Kidney epithelial cell (primary cell): ENCODE results near the gene CDK12. TPM values are rescaled to one million over a fixed set of nuclear protein-coding genes. Genes with fewer than 3 reads are reported as not detected.

Experiments used
- DNase-seq: peaks from one replicate; pipeline ENCODE4 v3.0.0-alpha.2; 2010; ENCODE audit warnings: low read depth
- H3K27me3 ChIP-seq: 2 replicates; pipeline ENCODE4 v1.6.0; 2011; ENCODE audit warnings: low read length; ENCODE audit not compliant: control insufficient read depth, insufficient read depth
- H3K36me3 ChIP-seq: 2 replicates; pipeline ENCODE4 v1.5.1; 2011; ENCODE audit warnings: low read length; ENCODE audit not compliant: control insufficient read depth, insufficient read depth
- H3K4me3 ChIP-seq: 2 replicates; pipeline ENCODE4 v1.5.1; 2011; ENCODE audit warnings: low read depth, mild to moderate bottlenecking, control low read depth, low read length
- total RNA-seq: library from RNA; depleted of rRNA; stranded (reverse); fragments of >200 nt; gene quantifications from 2 replicates; pipeline ENCODE4 v1.2.3, GENCODE V29; 2015
- TF ChIP-seq, protein P1 (sequence below): IDR thresholded peaks from 2 replicates; pipeline ENCODE4 v1.5.1; 2011; ENCODE audit warnings: mild to moderate bottlenecking, moderate library complexity, low read length, control low read depth, inconsistent platforms; ENCODE audit not compliant: insufficient read depth, poor library complexity, severe bottlenecking

CDK12 gene
- total RNA-seq, 1 donor from 2014 or later = 34.2 TPM

DNA sequence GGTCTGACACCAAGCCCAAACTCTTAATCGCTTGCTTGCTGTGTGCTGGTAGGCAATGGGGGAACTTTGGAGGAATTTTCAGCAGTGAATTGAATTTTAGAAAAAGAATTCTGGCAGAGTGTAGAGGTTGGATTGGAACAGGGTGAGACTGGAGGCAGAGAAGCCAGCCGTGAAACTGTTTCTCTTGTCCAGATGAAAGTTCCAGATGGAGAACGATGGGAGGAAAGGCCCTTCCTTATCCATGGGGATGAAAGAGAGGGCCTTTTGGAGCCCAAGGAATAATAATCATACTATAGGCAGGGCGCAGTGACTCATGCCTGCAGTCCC is 120.4 kb downstream of the CDK12 start:
- TF ChIP-seq, protein P1, sequence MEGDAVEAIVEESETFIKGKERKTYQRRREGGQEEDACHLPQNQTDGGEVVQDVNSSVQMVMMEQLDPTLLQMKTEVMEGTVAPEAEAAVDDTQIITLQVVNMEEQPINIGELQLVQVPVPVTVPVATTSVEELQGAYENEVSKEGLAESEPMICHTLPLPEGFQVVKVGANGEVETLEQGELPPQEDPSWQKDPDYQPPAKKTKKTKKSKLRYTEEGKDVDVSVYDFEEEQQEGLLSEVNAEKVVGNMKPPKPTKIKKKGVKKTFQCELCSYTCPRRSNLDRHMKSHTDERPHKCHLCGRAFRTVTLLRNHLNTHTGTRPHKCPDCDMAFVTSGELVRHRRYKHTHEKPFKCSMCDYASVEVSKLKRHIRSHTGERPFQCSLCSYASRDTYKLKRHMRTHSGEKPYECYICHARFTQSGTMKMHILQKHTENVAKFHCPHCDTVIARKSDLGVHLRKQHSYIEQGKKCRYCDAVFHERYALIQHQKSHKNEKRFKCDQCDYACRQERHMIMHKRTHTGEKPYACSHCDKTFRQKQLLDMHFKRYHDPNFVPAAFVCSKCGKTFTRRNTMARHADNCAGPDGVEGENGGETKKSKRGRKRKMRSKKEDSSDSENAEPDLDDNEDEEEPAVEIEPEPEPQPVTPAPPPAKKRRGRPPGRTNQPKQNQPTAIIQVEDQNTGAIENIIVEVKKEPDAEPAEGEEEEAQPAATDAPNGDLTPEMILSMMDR = no peak
- Histone ChIP-seq H3K4me3 (no peak overlapping the region), H3K27me3 (peaks cover 19% of the 10 kb centered on the region), H3K36me3 (no peaks in the 10 kb centered on the region)
- DNase-seq = no peak

DNA sequence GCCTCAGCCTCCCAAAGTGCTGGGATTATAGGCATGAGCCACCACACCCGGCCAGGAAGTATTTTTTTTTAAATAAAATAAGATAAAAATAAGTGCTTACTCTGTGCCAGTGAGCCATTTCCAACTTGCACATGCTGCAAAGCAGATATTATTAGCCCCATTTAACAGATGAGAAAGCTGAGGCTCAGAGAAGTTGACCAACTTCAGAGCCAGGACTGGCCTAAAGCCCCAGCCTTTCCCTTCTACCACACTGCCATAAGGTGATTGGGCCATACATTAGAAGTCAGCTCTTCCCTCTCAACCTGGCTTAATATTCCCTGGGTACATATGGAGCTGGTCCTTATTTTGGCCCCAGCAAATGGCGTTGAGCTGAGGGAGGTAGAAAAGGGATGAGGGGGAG is 121.4 kb downstream of the CDK12 start:
- no peak for DNase-seq
- H3K4me3 ChIP-seq = no peak overlapping the region

More for the DNA sequence above, 121.4 kb downstream of the CDK12 start:
- Histone ChIP-seq H3K27me3 (peaks cover 19% of the 10 kb centered on the region), H3K36me3 (no peaks in the 10 kb centered on the region)
- TF ChIP-seq, protein P1 = no peak

Other genes starting within 250 kb of the CDK12 start
- not detected in 2 replicates for gene STAC2, start 235.5 kb upstream of the CDK12 start, total RNA-seq
- gene FBXL20, start 59.9 kb upstream of the CDK12 start, total RNA-seq = 12.1 and 16.3 TPM in 2 replicates
- gene MED1, start 10.2 kb upstream of the CDK12 start, total RNA-seq = 36.7 and 39.9 TPM in 2 replicates
- not detected in 2 replicates for gene NEUROD2, start 146.4 kb downstream of the CDK12 start, total RNA-seq
- not detected in 2 replicates for gene PPP1R1B, start 165.5 kb downstream of the CDK12 start, total RNA-seq
- 52.6 and 82.4 TPM in 2 replicates for gene STARD3, start 175.7 kb downstream of the CDK12 start, total RNA-seq
- gene TCAP, start 203.9 kb downstream of the CDK12 start, total RNA-seq = 0.55 and 0.84 TPM in 2 replicates
- gene PNMT, start 207.0 kb downstream of the CDK12 start, total RNA-seq = 2.7 TPM in 1 of 2 replicates, not detected in the other
- 12.5 and 12.8 TPM in 2 replicates for gene PGAP3, start 226.6 kb downstream of the CDK12 start, total RNA-seq
- 44.1 and 47.2 TPM in 2 replicates for gene ERBB2, start 238.6 kb downstream of the CDK12 start, total RNA-seq